Head of caudate nucleus (tissue), 42 donors: ENCODE measurements around the gene PAX7.

Source experiments
- DNase-seq, 42 donors: peaks; one replicate each; pipeline versions ENCODE4 v3.0.0 to v3.0.0-alpha.2; 2020 to 2021; ENCODE audit warnings: mixed read lengths in 7 of 42
- intact Hi-C: fragments of 100-400 bp; cut with DNase I; formaldehyde crosslinking; loops from one replicate; pipeline ENCODE4 v1.15.0; 2022

The PAX7 gene

DNA sequence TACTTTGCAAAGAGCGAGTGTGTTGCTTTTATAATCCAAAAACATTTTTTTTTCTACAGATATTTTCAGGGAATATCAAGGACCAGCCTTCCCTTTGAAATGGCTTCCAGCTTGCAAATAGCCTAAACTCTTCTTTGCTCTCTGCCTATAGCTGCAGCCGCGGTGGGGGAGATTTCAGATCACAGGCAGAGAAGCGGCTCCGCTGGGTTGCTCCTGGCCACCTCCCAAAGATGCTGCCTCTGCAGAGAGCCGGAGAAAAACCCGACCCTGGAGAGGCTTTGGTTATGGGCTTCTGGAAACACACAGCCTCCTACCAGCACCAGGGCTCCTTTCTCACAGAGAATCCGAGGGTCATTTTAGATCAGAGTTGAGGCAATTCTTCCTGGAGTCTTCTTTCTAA is 18.6 kb upstream of the PAX7 start:
- intact Hi-C loops = no loop called here
- DNase-seq = no peak

DNA sequence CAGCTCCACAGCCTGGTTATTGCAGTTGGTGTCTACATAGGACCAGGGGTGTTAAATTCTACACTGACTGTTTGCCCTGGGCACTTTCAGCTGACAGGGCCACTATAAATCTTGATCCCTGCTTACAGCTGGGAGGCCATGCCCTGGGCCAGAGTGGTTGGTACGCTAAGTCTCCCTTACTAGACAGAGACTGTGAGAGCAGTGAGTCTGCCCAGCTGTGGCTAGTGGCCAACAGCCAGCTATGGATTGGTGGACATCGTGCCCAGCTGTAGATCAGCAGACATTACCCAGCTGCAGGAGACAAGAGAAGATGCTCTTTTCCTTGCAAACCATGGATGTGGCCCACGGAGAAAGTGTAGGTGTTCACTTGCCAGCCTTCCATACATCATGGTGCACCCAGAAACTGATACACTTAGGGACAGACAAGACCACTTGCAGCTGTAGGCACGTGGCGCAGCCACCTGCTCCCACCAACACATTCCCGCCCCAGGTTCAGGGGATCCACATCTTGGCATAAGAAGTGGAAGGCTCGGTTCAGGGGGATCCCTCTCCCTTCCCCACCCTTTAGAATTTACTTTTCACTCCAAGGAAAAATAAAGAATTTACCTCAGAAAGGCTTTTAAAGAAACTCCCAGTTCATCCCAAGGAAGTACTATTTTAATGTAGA is 16.4 kb upstream of the PAX7 start:
- peak in 4 of 42 donors; percentile 6 to 12 (median 11) for DNase-seq
- intact Hi-C loops = no loop called here

GRCh38 chr1:18618546-18619466 is 11.8 kb upstream of the PAX7 start:
- intact Hi-C loops = no loop called here
- DNase-seq = no peak

GRCh38 chr1:18619467-18619835 is 11.2 kb upstream of the PAX7 start:
- no peak for DNase-seq
- intact Hi-C loops = no loop called here

GRCh38 chr1:18628511-18628910 is 2.1 kb upstream of the PAX7 start:
- intact Hi-C loops = no loop called here
- no peak for DNase-seq

DNA sequence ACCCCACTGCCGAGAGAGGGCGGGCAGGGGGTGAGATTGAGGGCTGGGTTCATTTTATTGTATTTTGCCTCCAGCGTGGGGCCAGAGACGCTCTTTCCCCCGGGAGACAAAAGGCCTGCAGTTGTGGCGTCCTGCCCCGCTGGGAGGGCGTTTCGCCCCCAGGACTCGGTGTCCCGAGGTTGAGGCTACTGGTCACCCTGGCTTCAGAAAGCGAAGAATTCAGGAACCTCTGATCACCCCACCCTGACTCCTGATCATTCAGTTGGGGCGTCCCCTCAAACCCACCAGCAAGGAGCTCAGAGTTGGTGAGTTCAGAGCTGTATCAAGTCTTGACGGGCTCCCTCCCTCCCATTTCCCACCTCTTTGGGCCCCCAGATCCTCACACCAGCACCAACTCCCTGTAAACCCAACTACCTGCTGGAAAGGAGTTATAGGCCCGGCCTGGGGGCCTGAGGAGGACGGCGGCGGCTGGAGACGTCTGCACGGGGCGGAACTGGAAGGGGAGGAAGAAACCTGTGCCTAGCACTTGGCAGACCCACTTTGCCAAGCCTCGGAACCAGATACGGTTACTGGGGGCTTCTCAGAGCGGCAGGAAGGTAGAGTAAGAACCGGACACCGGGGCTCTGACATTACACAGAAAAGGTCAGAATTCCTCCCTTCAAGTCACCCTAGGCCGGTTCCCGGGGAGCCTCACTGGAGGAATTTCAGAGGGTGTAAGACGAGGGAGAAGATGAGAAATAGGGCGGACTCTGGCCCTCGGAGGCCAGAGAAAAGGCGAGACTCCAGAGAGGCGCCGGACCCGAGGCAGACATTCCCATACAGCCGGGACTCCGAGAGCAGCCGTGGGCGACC is 761 bp upstream of the PAX7 start:
- intact Hi-C loops = no loop called here
- no peak for DNase-seq

- intact Hi-C loops = no loop called here
- no peak for DNase-seq
Measured at GRCh38 chr1:18631496-18632217, 1.0 kb downstream of the PAX7 start.

DNA sequence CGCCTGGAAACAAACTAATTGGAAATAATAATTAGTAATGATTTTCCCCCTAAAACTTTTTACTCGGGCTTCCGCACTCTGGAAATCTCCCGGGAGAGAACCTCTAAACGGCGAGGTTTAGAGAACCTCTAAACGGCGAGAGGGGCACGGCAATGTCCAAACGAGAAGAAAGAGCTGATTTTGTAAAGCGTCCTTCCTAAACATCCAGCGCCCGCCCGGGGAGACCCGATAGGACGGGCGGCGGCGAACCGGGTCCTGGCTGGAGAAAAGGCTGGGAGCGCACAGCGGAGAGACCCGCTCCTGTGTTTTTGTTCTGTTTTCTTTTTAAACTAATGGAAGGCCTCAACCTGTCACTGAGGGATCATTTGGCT is 1.6 kb downstream of the PAX7 start:
- intact Hi-C loops = no loop called here
- no peak for DNase-seq

- intact Hi-C loops = no loop called here
- DNase-seq = no peak
Measured at GRCh38 chr1:18632783-18633421, 2.3 kb downstream of the PAX7 start.

- intact Hi-C loops = no loop called here
- no peak for DNase-seq
Measured at GRCh38 chr1:18633422-18634155, 2.9 kb downstream of the PAX7 start.

- intact Hi-C loops = no loop called here
- no peak for DNase-seq
Measured at GRCh38 chr1:18634276-18634675, 3.6 kb downstream of the PAX7 start.

- intact Hi-C loops = no loop called here
- no peak for DNase-seq
Measured at GRCh38 chr1:18635070-18635577, 4.5 kb downstream of the PAX7 start.

GRCh38 chr1:18635891-18636595 is 5.4 kb downstream of the PAX7 start:
- intact Hi-C loops = no loop called here
- no peak for DNase-seq

DNA sequence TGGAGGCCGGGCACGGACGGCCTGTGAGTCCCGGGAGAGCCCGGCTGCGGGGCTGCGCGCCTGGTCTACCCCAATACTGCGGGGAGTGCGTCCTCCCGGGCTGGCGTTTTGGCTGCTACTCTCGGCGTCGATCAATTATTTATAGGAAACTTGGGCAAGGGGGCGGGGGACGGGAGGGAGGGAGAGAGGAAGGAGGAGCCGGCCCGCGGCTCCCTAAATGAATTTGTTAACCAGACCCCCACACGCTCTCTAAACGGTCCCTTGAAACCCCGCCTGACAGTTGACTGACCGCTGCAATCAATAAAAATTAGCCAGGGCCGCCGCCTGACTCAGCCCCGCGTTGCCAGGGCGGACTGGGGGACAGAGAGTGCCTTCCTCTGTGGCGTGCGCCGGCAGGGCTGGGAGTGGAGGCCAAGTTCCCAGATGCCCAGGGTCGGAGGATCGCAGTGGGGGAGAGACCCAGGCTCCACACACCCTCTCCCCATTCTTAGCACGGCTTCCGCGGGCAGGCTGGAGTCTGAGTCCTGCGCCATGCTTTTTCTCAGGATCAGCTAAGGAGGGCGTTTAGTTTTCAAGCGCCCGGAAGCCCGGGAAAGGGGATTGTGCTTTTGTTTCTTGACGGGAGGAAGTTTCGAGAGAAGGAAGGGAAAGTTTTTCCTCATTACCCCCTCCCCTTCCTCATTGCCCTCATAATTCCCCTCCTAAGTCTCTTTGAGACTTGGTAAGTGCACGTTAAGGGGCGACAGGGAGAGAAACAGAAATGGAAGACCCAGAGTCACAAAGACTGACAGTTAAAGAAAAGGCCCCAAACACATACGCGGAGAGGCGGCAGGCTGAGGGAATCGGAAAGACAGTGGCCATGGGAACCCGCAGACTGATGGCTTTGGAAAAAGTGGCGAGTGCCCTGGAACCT is 6.2 kb downstream of the PAX7 start:
- no peak for DNase-seq
- intact Hi-C loops = no loop called here

DNA sequence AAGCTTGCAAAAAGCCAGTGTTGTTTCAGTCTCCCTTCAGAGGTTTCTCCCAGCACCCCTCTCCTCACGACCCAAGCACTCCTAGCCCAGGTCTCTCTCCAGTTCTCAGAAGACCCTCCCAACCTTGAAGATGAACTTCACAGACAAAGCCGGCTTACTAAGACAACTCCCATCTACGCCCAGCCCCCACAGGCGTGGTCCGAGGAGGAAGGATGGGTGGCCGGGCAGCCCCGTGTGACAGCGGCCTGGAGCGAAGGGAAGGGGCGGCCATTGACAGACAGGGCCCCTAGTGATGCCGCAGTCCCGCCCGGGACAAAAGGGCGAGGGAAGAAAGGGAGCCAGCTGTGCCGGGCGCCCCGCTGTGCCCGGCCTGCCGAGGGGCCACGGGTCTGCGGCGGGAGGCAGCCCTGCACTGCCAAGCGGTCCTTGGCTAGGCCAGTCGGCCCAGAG is 6.9 kb downstream of the PAX7 start:
- intact Hi-C loops = no loop called here

More for the DNA sequence above, 6.9 kb downstream of the PAX7 start:
- DNase-seq = no peak
